H1 (cell line): ENCODE measurements around the gene TTC21A.

Source experiments
- ASH2L ChIP-seq: fragments of 200-600, 300-600 bp; sonication (generic); IDR thresholded peaks from one replicate; pipeline ENCODE4 v1.7.1; 2017; ENCODE audit warnings: low read length
- GABPA ChIP-seq: IDR thresholded peaks from 2 replicates; pipeline ENCODE4 v1.6.1; 2011; ENCODE audit warnings: mild to moderate bottlenecking, low read length, moderate library complexity, borderline replicate concordance; ENCODE audit not compliant: insufficient read depth
- NRF1 ChIP-seq: IDR thresholded peaks from 2 replicates; pipeline ENCODE4 v1.6.1; 2011; ENCODE audit warnings: mild to moderate bottlenecking, low read depth, low read length, improper control_type of control experiment
- POLR2AphosphoS5 ChIP-seq: IDR thresholded peaks from 2 replicates; pipeline ENCODE4 v1.6.1; 2011; ENCODE audit warnings: low read depth, low read length
- RAD21 ChIP-seq, 2 experiments: IDR thresholded peaks in 1 of 2; conservative IDR thresholded peaks in 1 of 2; 2 replicates each; pipeline ENCODE4 v1.6.1; 2011; ENCODE audit warnings: low read depth in 2 of 2, low read length in 2 of 2, improper control_type of control experiment in 1 of 2, inconsistent platforms in 1 of 2, mild to moderate bottlenecking in 1 of 2, moderate library complexity in 1 of 2
- RFX5 ChIP-seq: IDR thresholded peaks from 2 replicates; pipeline ENCODE4 v1.6.1; 2011; ENCODE audit warnings: low read depth, low read length, improper control_type of control experiment, borderline replicate concordance
- RNF2 ChIP-seq: fragments of 200-900, 300-1000 bp; sonication (generic); IDR thresholded peaks from 2 replicates; pipeline ENCODE4 v1.7.1; 2016; ENCODE audit warnings: borderline replicate concordance, low read depth, mild to moderate bottlenecking, antibody characterized with exemption, low read length; ENCODE audit not compliant: poor library complexity, severe bottlenecking; ENCODE audit errors: missing control alignments
- SIX5 ChIP-seq: IDR thresholded peaks from 2 replicates; pipeline ENCODE4 v1.6.1; 2011; ENCODE audit warnings: mild to moderate bottlenecking, low read depth, low read length
- TCF12 ChIP-seq: IDR thresholded peaks from 2 replicates; pipeline ENCODE4 v1.6.1; 2011; ENCODE audit warnings: low read depth, mild to moderate bottlenecking, low read length
- TEAD4 ChIP-seq: IDR thresholded peaks from 2 replicates; pipeline ENCODE4 v1.6.1; 2012; ENCODE audit warnings: low read depth, low read length, inconsistent platforms, mixed read lengths
- YY1 ChIP-seq: IDR thresholded peaks from 2 replicates; pipeline ENCODE4 v1.6.1; 2011; ENCODE audit warnings: low read depth, mild to moderate bottlenecking, low read length
- TF ChIP-seq, protein P1 (sequence below), 3 experiments: IDR thresholded peaks; 1 replicate in 2 of 3; 2 replicates in 1 of 3; pipeline versions ENCODE4 v1.5.1 to v1.6.1; 2011; ENCODE audit warnings: low read length in 3 of 3, mild to moderate bottlenecking in 3 of 3, inconsistent platforms in 2 of 3, low read depth in 1 of 3, moderate library complexity in 1 of 3; ENCODE audit not compliant: insufficient read depth in 1 of 3; ENCODE audit errors: control extremely low read depth in 1 of 3

DNA sequence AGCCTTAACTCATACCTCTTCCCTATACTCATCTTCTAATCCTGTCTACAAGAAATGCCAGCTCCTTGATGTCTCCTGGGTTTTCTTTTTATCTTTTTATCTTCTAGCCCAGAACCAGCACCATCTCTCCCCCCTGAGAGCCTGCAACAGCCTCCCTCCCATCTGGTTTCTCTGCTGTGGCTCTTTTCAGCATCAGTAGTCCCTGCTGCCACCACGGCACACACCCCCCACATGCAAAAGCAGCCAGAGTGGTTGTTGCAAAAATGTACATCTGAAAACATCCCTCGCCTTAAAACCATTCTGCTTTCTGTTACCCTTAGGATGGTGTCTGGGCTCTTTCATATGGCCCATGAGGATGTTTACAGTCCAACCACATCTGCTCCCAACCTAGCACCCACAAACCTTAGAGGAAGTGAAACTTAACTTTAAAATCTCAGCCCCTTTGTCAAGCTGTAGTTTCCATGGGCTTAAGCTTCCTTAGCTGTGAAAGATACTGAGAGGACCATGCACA, 775 bp downstream of the TTC21A start:
- TF ChIP-seq, protein P1, sequence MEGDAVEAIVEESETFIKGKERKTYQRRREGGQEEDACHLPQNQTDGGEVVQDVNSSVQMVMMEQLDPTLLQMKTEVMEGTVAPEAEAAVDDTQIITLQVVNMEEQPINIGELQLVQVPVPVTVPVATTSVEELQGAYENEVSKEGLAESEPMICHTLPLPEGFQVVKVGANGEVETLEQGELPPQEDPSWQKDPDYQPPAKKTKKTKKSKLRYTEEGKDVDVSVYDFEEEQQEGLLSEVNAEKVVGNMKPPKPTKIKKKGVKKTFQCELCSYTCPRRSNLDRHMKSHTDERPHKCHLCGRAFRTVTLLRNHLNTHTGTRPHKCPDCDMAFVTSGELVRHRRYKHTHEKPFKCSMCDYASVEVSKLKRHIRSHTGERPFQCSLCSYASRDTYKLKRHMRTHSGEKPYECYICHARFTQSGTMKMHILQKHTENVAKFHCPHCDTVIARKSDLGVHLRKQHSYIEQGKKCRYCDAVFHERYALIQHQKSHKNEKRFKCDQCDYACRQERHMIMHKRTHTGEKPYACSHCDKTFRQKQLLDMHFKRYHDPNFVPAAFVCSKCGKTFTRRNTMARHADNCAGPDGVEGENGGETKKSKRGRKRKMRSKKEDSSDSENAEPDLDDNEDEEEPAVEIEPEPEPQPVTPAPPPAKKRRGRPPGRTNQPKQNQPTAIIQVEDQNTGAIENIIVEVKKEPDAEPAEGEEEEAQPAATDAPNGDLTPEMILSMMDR (IDR thresholded peaks at IDR 0.05; ENCODE audit: control extremely low read depth in 1 of 3, insufficient read depth in 1 of 3, low read depth in 1 of 3, low read length in 3 of 3) = no peak
- no peak for TF ChIP-seq GABPA
- TF ChIP-seq TCF12 = no peak
- no peak for TF ChIP-seq RNF2
- no peak for TF ChIP-seq RAD21 (IDR thresholded peaks at IDR 0.05 in 1 of 2, conservative IDR thresholded peaks at IDR 0.05 in 1 of 2; ENCODE audit: low read depth in 2 of 2, low read length in 2 of 2)
- TF ChIP-seq POLR2AphosphoS5 = no peak
- no peak for TF ChIP-seq YY1
- TF ChIP-seq TEAD4 = no peak
- no peak for TF ChIP-seq ASH2L
- no peak for TF ChIP-seq RFX5
- no peak for TF ChIP-seq SIX5
- TF ChIP-seq NRF1 = no peak
